ENCODE data around the gene DUSP14. TPM values are rescaled to one million over a fixed set of nuclear protein-coding genes. Genes with fewer than 3 reads are reported as not detected.
"Not testable (repeated sequence)": the region's sequence is repeated elsewhere in the genome, so short reads cannot be mapped to it uniquely, and the experiment has no call there.

Gene DUSP14
- total RNA-seq, 1 donor from 2014 or later = 18.8 TPM

DNA sequence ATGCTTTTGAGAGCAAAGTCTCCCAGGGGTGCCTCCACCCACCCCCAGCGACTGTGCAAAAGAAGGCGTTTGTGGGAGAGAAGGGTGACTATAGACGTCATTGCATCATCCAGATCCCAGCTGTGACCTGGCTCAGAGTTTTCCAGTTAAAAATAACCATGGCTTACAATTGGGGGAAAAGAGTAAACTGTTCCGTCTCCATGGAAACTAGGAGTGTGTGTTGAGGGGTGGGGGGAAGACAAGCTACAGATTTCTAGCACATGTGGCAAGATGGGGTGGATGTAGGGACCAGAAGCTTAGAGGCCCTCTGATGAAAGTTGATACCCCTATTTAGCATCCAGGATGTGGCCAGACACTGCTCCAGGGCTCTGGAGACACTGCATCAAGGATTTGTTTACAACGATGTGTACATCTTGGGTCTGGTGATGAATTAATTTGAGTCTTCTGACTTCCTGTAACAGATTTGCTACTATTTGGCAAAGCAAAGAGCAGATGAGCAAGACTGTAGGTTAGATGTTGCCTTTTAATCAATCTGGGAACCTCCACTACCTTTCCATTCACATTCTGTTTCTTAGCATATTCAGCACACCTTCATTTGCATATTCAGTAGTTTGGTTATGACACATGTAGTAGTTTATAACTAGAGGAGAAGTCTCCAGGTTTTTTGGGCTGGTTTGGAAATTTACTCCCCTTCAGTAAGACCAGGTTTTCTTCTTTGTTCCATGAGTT, 6.2 kb upstream of the DUSP14 start:
- peak; percentile 14 to 81 for DNase-seq (ENCODE audit: low read depth in 2 of 2)

DNA sequence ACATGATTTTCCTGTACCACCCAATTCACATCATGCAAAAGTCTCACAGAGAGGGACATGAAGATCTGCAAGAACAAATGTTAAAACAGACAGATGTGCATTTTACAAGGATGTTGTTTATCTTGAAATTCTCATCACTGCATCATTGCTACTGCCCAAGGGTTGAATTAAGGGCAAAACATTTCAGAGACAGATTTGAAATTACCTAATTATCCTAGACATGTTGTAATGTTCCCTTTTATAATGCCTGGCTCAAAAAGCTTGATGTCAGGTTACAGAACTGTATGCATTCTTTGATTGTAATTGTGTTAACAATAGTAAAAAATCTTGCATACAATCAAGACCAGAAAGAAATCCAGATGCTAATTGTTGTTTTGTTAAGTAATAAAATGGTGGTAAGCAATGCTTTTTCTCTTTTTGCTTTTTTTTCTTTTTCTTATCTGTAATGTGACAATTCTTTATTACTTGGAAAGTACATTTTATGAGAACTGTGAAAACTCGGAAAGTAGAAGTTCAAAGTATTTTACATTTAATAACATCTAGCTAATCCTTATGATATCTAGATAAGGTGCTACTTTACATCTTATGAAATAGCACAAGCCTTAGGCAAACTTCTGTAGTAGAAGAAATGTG, 3.6 kb upstream of the DUSP14 start:
- DNase-seq (ENCODE audit: low read depth in 2 of 2) = no peak

DNA sequence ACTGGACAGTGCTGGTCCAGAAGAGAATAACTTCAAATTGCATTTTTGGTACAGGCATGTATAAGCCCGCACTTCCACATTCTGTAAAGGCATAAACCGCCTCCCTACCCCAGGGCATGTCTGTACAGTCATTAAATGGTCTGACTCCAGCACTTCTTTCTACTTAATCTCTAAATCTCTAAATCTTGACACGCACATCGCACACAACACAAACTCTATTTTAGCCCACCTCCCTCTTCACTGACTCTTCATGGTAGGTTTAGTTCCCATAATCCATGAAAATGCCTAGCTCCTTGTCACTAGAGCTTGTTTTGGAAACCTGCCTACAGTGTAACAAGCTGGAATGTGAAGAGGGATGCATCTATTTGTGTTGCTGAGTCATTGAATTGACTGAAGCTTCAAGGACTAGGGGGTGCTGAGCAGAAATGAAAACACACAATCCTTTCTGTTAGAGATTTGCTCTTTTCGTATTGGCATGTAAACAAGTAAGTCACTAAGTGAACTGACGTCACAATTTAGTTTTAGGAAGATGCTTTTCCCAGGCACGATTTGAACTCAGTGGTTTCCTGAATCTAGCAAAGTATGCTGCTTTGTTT, 1.6 kb upstream of the DUSP14 start:
- DNase-seq (ENCODE audit: low read depth in 2 of 2) = peak; percentile 71 to 97

DNA sequence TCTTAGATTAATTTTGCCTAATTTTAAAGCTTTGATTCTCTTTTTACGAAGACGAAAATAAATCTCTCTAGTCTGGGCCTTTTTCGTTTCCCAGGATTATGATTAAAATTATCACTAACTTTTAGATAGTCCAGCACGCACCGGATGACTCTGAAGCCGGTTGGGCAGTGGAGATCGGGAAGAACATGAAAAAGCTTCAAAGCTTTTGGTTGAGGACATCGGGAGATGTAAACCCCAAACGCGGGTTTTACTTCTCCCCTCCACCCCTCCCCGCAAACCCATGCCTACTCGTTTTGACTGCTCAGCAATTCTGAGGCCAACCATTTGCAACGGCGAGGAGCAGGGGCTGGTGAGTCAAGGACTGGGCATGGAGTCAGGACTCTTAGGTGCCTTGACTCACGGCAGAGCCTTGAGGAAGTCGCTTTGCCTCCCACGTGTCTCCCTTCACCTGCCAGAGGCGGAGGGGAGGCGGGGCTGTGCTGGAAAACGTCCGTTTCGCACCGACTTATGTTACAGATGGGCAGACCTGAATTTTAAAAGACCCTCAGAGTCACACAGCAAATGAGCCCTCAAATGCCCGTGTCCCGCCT, 989 bp upstream of the DUSP14 start:
- peak; percentile 41 to 93 for DNase-seq (ENCODE audit: low read depth in 2 of 2)

DNA sequence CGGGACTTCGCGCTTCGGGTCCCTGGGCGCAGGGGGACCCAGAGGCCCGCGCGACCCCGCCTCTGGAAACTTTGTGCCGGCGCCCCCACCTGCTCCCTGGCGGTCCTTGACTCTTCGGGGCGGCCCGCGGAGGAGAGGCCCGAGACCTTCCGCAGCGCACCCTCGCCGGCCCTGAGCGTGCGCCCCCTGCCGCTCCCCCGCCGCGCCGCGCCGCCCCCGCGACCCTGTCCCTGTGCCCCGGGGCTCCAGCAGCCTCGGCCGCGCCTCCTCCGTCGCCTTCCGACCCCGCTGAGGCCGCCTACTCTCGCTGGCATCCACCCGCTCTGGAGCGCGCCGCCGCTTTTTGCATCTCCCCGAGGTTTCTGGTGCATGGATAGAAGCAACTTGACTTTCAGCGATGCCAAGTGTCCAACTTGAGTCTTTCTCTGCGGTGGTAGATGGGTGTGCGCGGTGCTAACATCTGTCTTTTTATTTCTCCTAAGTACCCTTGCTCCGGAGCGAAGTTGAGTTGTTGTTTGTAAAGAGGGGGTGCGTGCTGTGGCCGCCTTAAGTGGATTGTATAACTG, 414 bp downstream of the DUSP14 start:
- peak; percentile 55 to 59 for DNase-seq (ENCODE audit: low read depth in 2 of 2)

DNA sequence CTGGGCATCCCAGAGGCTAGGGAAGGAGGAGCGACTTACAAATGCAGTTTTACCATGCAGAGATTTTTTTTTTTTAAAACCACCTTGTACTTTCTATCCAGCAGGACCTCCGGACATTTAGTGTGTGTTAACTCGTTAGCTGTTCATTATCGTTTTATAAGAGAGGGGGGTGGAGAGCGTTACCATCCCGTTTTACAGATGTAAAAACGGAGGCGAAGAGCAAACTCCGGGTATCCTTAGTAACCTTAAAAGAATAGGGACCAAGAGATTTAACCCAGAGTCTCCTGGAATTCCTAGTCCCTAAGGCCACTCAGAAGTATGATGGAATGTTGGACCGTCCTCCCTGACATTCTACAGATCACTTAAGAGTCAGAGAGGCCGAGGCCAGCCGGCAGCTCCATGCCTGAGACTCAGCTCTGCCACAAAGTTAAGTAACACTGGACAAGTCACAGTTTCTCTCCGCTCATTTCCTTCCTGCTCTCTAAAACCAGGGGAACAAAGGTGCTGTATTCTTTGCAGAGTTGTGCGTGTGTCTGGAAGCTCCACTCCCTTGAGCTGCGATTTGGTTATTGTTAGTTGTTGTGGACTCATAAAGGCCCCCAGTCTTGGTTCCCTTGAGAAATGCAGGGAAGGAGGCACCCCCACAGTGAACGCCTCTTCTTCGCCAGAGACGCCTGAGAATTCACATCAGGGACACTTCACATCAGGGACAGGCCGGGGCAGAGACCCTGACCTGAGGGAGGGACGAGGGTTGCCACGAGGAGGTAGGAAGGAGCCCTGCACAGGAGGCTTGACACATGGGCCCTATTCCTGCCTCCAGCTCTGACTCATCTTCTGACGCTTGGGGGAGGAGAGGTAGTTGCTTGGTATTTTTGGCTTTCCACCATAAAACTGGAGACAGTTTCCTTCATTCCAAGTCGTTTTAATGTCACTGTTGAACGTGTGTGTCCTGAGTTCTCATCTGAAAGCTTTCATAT, 1.2 kb downstream of the DUSP14 start:
- DNase-seq (ENCODE audit: low read depth in 2 of 2) = peak; percentile 33 to 89

DNA sequence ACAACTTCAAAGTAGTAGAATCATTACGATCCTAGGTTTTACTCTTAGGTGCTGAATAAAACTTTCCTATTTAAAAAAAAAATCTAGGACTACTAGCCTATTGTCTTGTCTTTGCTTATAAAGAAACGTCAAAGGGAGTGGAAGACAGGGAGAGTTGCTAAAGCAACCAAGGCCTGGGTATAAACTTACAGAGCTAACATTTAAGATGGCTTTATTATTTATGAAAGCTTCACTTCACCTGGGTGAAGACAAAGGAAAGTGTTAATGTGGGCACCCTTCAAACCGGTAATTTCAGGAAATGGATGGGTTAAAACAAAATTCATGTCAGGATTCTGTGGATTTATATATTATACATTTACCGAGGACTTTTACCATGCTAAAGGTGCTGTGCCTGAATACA, 2.5 kb downstream of the DUSP14 start:
- no peak for DNase-seq (ENCODE audit: low read depth in 2 of 2)

DNA sequence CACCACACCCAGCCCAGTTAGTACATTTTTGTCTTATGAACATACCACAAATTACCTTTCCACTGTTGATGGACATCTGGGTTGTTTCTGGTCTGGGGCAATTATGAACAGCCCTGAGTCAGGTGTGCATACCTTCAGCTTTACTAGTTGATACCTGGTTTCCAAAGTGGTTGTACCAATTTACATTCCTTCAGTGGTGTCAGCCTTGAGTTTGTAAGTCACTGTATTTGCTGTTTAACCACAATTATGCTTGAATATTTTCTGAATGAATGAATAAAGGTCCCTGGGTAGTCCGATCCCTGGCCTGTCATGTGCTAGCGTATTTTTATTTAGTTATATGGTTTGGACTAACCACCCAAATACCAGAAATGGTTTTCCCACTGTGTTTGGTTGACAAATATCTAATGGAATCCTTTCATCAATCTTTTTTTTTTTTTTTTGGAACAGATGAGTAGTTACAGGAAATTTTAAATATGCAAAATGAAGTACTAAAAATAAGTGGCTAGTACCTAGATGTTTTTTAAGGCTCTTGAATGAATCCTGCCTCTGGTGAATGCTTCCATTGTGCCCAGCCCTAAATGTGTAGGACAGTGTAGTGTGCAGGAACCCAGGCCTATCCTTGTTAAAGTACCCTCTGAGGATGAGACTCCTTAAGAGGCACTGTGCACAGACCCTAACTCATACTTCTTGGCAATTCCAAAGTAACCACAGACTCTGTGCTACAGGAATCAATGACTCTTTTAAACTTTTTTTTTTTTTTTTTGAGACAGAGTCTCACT, 3.7 kb downstream of the DUSP14 start:
- no peak for DNase-seq (ENCODE audit: low read depth in 2 of 2)

DNA sequence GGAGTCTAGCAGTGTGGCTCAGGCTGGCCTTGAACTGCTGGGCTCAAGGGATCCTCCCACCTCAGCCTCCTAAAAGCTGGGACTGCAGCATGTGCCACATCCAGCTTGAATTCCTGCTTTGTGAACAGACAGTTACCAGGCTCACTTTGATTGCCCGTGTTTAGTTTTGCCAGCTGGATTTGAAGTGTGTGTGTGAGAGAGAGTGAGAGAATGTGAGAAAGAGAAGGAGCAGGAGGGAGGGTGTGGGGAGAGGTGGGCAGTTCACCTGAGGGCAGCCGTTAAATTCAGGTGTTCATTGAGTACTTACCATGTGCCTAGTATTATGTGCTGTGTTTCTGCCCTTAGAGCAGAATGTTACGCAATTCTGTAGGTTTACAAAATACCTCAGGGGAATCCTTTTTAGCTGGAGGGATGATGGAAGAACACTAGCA, 4.7 kb downstream of the DUSP14 start:
- no peak for DNase-seq (ENCODE audit: low read depth in 2 of 2)

DNA sequence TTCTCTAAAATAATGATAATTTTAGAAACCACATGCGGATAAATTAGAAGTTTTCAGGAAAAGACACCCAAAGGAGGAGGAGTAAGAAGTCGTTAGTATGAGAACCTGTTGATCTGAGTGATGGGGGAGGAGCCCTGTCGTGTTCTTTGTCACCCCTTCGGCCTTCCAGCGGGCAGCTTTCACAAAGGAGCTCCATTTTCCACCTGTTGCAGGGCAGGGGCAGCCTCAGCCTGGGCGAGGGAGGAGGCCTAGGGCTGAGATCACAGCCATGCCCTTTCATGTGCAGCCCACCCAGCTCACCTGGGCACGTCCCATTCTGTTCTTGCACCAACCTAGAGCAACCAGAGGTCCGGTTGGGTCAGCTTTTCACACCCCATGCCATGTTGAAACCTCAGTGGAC, 5.3 kb downstream of the DUSP14 start:
- no peak for DNase-seq (ENCODE audit: low read depth in 2 of 2)

DNA sequence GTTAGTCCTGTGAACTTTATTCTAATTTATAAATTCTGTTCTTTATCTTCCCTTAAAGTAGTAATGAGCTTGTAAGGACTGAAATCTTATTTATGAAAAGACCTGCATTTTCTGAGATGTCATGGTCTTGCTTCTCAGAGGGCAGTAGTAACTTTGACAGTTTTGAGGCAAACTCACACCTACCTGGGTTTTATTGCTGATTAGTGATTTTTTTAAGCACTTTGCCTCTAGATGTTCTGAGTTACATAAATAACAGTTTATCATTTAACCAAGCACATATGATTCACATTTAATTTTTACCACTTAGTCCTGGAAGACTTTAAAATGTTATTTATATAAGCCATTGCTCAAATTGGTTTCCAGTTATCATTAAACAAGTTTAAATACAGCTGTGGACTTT, 10.7 kb downstream of the DUSP14 start:
- DNase-seq (ENCODE audit: low read depth in 2 of 2) = no peak

DNA sequence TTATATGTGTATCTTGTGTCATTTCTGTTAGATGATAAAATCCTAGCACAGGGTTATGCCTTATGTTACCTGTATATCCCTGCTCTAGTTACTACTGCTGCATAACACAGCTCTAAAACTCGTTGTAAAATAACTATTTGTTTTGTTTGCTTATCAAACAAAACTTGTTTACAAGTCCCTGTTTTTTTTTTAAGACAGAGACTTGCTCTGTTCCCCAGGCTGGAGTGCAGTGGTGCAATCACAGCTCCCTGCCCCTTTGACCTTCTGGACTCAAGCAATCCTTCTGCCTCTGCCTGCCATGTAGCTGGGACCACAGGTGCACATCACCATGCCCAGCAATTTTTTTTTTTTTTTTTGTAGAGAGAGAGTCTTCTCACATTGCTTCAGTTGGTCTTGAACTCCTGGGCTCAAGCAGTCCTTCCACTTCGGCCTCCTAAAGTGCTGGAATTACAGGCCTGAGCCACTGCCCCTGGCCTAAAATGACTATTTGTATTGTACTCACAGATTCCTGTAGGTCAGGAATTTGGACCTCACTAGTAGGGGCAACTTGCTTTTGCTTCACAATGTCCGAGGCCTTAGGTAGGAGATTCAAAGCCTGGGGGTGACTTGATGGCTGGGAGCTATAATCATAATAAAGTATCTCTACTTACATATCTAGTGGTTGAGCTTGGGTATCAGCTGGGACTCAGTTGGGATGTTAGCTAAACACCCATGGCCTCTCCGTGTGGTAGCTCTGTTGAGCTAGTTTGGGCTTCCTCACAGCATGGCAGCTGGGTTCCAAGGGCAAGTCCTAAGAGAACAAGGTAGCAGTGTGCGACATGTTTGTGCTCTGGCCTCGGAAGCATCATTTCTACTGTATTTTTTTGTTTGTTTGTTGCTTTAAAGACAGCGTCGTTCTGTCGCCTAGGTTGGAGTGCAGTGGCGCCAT, 12.6 kb downstream of the DUSP14 start:
- DNase-seq (ENCODE audit: low read depth in 2 of 2) = no peak

DNA sequence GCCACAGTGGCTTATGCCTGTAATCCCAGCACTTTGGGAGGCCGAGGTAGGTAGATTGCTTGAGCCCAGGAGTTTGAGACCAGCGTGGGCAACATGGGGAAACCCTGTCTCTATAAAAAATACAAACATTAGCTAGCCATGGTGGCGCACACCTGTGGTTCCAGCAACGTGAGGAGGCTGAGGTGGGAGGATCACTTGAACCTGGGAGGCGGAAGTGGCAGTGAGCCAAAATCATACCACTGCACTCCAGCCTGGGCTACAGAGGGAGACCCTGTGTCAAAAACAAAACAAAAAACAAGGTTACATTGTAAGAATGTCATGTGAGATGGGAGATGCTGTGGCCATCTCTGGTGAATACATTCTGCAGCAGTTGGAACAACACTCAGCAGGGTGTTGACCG, 13.5 kb downstream of the DUSP14 start:
- no peak for DNase-seq (ENCODE audit: low read depth in 2 of 2)

DNA sequence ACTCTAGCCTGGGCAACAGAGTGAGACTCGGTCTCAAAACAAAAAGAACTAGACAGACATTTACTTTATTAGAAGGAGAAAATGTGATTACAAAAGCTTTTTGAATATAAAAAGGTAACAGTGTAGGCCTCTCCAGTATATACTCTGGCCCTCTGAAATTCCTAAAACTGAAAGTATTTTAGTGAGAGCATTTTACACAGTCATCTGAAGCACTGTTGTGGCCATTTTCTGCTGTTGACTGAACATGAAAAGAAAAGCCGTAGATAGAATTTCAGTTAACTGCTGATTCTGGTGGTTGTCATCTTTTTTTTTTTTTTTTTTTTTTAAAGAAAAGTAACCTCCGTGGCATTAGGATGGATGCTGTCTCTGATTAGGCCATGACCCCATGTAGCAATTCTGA, 15.6 kb downstream of the DUSP14 start:
- no peak for DNase-seq (ENCODE audit: low read depth in 2 of 2)

DNA sequence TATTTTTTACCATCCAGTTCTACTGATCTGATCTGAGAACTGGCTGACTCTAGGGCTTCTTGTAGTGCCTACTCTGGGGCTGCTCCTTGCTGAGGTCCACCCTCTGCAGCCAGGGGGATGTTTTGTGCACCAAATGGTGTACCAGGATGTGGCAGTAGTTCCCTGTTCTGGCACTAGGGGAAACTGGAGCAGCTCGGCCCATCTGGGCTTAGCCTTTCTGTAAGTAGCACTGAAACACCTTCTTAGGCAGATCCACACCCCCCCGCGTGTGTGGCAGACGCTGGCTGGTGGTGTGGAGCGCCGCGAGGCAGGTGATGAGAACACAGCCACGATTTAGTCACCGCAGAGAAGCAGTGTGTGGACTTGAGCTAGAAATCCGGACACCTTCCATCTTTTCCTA, 17.0 kb downstream of the DUSP14 start:
- peak; percentile 40 to 50 for DNase-seq (ENCODE audit: low read depth in 2 of 2)

DNA sequence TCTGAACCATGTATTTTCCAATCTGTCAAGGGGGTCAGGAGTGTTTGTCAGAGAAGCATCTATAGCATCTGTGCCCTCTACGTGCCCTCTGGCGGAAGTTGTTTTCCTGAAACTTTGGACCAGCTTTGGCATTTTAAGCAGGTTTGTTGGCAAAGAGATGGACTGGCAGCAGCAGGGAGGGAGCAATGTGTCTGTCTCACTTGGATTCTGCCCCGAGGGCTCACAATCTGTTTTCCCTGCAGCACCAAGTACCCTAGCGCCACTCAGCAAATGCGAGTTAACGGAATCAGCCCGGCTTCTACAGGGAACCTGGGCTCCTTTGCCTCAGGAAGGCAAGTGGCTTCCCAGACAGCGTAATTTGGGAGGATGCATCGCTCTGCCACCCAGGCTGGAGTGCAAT, 17.4 kb downstream of the DUSP14 start:
- no peak for DNase-seq (ENCODE audit: low read depth in 2 of 2)

DNA sequence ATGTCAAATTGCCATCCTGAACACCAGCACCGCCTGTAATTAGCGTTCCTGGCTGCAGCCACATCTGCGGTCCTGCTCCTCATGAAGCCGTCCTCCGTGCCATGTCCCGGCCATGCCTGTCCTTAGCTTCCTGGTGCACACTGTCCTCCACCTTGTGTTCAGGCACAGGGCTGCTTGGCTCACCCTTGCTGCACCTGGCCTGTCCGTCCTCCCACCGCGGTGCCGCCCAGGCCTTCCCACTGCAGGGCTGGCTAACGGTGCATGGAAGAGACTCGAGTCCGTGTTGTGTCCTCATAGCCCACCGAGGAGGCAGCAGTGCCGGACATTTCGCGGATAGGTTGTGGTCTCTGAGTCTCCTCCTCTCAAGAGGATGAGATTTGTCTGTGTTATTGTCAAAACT, 20.4 kb downstream of the DUSP14 start:
- no peak for DNase-seq (ENCODE audit: low read depth in 2 of 2)

DNA sequence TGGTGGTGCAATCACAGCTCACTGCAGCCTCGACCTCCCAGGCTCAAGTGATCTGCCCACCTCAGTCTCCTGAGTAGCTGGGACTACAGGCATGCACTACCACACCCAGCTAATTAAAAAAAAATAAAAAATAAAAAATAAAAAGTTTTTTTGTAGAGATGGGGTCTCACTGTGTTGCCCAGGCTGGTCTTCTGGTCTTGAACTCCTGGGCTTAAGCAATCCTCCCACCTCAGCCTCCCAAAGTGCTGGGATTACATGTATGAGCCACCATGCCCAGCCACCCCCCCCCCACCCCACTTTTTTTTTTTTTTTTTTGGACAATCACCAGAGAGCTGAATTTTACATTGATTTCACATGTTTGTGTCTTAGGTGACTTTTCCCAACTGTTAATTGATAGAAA, 22.0 kb downstream of the DUSP14 start:
- DNase-seq (ENCODE audit: low read depth in 2 of 2) = not testable (repeated sequence)

DNA sequence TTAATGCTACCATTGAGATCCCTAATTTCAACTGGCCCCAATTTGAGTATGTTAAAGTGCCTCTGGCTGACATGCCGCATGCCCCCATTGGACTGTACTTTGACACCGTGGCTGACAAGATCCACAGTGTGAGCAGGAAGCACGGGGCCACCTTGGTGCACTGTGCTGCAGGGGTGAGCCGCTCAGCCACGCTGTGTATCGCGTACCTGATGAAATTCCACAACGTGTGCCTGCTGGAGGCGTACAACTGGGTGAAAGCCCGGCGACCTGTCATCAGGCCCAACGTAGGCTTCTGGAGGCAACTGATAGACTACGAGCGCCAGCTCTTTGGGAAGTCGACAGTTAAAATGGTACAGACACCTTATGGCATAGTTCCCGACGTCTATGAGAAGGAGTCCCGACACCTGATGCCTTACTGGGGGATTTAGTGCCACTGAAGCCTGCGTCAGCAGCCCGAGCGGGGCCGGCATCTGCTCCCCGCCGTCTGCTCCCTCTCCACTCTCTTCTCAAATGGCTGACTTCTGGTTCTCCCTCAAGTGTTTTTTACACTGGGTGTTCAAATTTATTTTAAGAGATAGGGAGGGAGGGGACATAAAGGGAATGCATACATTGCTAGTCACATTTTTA, 22.9 kb downstream of the DUSP14 start:
- DNase-seq (ENCODE audit: low read depth in 2 of 2) = no peak

Measured in lung microvascular endothelial cell (primary cell).